GM21723 (cell line): ENCODE measurements around the gene DEXI.

Experiments used
- ATAC-seq: cut with Tn5 transposase; IDR thresholded peaks from one replicate; pipeline ENCODE4 v1.9.1; 2021; ENCODE audit warnings: mild to moderate bottlenecking, moderate library complexity; ENCODE audit not compliant: unreplicated experiment

Gene DEXI

GRCh38 chr16:10941935-10942351, 325 bp downstream of the DEXI start:
- ATAC-seq, result peak; percentile 16

DNA sequence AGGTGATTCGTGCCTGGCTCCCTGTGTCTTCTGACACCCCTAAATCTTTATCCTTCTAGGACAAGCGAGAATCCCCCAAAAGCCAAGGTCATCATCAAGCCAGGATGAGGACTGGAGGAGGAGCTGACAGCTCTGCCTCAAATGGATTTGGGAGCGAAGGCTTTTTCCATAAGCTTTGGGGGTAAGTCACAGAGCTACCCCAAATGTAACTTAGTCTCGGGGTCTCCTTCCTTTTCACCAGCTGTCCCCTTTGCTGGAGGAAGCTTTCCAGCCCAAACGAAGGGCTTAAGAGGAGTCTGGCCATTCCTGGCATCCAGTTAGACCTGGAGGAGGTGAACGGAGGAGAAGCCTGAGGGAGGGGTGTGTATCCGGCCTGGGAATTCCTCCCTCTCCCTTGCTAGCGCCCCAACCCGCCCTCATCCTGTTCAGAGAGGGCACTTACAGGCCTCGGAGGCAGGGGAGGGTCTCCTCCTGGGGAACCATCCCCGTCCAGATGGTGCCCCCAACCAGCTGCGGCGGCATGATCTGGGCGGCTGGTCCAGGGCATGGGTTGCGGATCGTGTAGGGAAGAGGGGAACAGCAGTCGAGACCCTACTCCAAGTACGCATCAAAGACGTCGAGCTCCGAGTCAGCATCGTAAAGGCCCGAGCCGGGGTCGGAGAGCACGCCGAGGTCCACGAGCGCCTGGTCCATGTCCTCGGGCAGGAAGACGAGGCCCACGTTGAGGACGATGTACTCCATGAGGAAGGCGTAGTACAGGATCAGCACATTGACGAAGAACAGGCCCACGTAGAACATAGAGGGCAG, 938 bp downstream of the DEXI start:
- ATAC-seq, result no peak

GRCh38 chr16:10940501-10941079, 1.7 kb downstream of the DEXI start:
- ATAC-seq, result no peak

- ATAC-seq, result no peak
Observed at GRCh38 chr16:10939649-10940234, 2.5 kb downstream of the DEXI start.

- no peak for ATAC-seq
Observed at GRCh38 chr16:10938796-10939648, 3.2 kb downstream of the DEXI start.

DNA sequence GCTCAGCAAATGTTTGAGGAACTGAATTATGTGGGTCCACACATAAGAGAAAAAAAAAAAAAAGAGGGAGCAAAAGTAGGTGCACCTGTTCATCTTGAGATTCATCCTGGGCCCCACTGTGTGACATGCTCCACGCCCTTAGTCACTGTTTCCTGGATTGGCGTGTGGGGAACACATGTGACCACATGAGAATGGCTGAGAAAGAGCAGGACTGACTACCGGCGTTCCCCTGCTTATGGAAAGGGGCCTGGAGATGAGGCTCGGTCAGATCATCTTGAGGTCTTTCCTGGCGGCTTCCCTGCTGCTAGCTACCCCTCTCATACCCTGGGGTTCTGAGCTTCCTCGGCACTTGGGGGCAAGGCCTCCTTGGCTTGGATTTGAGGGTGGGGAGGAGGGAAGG, 3.9 kb downstream of the DEXI start:
- no peak for ATAC-seq

GRCh38 chr16:10937068-10937859, 5.0 kb downstream of the DEXI start:
- ATAC-seq, result no peak

DNA sequence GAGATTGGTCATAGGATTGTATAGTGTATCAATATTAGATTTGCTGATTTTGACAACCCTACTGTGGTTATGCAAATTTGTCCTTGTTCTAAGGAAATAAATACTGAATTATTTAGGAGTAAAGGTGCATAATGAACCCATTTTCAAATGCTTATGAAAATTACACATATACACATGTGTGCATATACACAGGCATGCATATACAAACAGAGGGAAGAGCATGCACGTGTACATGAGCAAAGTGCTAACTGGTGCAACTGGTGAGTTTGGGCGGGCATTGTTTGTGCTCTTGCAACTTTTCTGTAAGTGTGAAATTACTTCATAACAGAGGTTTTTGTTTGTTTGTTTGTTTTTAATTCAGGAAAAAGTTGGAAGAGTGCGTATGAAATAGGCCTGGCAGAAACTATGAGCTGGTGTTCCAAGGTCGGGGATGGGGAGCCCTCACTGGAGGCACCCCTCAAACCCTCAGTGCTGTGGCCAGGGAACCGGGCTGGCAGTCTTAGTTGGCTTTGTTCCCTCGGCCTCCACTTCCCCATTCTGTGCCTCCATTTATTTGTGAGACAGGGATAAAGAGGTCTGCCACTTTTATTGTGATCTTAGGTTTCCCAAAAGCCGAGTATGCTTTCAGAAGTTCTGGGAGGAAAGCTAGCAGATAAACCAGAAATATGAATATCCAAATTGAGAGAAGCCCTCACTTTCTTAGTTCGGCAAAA, 5.8 kb downstream of the DEXI start:
- no peak for ATAC-seq

DNA sequence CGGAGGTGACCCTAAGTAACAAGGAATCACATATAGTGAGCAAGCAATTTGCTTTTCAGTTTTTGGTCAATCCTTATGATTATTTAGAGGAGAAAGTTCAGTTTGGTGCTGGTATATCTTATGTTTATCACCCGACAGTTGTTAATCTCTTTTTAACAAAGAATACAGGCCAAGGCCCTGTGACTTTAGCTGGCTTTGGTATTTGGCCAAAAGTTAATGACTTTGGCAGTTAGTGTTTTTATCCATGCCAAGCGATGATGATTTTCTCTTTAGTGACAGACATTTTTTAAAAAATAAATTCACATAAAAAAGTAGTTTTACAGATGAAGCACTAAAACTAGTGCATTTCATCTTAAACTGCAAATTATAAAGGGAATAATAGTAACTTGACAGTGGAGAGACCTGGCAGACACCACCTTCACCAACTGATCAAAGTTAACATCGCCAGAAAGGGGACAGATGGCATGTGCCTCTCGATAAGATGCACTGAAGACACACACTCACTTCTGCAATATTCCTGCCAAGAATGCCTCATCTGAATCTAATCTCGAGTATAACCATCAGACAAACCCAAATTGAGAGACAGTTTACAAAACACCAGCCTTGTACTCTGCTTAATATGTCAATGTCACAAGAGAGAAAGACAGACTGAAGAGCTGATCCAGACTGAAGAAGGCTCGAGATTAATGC, 6.9 kb downstream of the DEXI start:
- ATAC-seq, result no peak

GRCh38 chr16:10934325-10935107, 7.8 kb downstream of the DEXI start:
- no peak for ATAC-seq

- no peak for ATAC-seq
Observed at GRCh38 chr16:10933865-10934264, 8.4 kb downstream of the DEXI start.

- ATAC-seq, result no peak
Observed at GRCh38 chr16:10932959-10933710, 9.1 kb downstream of the DEXI start.

GRCh38 chr16:10931977-10932632, 10.2 kb downstream of the DEXI start:
- ATAC-seq, result no peak

DNA sequence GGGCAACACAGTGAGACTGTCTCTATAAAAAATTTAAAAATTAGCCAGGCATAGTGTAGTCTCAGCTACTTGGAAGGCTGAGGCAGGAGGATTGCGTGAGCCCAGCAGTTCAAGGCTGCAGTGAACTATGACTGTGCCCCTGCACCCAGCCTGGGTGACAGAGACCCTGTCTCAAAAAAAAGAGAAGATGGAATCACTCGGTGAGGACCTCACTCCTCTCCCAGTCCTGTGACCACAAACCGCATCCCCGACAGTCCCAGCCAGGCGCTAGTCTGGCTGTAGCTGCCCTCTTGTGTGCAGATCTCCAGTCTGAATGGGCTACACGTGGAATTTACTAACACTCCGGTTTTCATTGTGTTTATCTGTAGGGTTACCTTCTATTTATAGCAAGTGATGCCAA, 11.1 kb downstream of the DEXI start:
- ATAC-seq, result no peak

DNA sequence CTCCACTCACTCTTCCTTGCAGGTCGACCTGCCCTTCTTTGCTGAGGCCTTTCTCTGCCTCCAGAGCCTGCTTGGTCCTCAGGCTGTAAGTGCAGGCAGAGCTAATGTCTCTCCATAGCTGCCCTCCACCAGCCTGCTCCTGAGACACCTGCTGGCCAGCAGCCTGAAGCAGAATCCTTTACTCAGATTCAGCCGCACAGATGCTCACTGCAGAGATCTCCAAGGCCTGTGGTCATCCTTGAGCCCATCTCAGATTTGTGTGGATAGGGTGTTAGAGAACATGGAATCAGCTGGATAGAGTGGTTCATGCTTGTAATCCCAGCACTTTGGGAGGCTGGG, 11.5 kb downstream of the DEXI start:
- no peak for ATAC-seq

DNA sequence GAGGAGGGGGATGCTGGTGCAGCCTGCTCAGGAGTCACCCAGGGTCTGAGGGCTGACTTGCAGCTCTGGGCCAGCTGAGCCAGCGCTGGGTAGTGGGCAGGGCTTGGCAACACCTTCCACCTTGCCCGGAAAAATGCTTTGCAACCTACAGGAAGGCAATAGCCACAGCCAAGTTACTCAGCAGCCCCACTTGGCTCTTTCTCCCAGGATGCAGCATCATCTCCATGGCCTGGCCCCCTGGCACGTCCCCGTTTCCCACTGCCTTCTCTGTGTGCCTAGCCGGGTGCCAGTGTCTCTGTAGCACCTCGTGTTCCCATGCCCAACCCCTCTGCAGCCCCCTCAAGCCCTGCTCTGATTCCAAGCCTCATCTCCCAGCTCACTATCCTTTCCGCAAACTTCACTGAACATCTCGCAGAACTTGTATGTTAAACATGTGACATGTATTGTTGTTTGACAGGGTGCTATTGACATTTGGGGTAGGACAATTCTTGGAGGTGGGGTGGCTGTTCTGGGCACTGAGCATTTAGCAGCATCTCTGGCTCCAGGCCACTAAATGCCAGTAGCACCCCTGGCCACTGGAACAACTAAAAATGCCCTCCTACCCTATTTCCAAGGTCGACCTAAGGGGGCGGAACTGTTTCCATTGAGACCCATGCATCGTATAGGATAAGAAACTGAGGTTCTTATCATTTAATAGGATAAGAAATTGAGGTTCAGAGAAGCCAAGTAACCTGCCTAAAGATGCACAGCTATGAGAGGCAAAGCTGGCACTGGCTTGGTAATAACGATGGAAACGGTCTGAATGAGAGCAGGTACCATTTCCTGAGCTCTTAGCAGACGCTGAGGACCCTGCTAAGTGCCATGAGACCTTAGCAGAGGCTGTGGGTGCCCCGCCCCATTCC, 12.2 kb downstream of the DEXI start:
- no peak for ATAC-seq
